Hypothalamus (tissue), 51 donors: ENCODE data around the gene MMP7.

Source experiments
- DNase-seq, 51 donors: peaks; one replicate each; lab custom pipeline; 2025; lab: John Stamatoyannopoulos, UW

The MMP7 gene, protein sequence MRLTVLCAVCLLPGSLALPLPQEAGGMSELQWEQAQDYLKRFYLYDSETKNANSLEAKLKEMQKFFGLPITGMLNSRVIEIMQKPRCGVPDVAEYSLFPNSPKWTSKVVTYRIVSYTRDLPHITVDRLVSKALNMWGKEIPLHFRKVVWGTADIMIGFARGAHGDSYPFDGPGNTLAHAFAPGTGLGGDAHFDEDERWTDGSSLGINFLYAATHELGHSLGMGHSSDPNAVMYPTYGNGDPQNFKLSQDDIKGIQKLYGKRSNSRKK

DNA sequence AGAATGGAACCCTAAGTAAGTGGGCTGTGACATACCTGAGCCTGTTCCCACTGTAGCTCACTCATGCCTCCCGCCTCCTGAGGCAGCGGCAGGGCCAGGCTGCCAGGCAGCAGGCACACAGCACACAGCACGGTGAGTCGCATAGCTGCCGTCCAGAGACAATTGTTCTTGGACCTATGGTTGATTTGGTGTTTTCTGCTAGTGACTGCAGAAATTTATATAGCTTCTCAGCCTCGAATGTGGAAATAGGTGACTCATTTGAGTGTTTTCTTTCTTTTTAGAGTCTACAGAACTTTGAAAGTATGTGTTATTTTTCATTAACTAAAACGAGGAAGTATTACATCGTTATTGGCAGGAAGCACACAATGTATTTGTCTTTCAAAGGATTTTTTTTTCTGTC lies at the start of gene MMP7:
MMP7 (minus strand) TSS at position 190 of the 400 bp plus-strand sequence; CDS start at position 143, 47 bp downstream.
- no peak for DNase-seq

DNA sequence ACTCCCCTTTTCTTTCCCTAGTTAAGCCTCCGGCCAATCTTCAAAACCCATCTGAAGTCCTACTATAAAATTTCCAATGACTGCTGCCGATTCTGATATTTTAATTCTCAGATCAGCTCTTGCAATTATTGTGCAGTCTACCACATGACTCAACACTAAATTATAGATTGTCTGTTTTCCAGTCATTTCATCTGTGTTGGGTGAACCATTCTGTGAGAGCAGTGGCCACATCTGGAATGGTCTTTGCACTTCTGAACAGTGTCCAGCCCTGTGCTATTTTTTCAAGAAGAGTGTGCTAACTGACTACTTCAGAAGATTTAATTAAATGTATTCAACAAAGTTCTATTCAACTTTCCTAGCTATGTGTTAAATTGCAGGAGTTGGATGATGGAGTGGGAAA lies 47.2 kb upstream of the MMP7 start:
- no peak for DNase-seq

DNA sequence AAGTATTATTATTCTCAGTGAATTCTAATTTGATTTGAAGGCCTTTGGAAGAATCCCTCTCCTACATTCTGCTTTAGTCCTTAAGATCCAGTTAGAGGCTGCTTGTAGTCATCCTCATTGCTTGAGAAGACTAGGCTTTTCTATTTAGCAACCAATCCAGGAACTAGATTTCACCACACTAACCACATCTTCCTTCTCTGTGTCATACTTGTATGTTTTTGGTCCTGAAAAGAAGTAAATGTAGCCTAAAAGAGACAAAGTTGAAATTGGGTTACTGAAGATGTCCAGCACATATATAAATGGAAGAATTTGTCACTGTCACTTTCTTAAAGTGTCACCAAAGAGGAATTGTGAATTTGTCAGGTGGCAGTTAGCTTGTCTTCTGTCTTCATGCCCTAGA lies 46.6 kb upstream of the MMP7 start:
- no peak for DNase-seq

DNA sequence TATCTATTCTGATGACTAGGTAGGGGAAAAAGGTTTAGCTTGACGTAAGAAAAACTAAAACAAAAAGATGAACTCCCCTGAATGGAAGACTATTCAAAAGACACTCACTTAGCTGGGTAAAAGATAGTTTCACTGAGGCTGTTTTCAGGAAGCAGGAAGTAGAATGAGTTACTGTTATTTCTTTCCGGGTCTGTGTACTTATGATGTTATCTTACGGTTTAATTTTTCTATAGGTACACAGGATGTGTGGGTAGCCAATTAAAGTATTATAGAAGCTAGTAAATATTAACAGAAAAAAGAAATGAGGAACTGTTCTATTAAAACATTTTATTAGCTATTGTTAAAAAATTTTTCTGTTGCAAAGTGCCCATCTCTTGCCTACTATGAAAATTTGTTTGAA lies 45.8 kb upstream of the MMP7 start:
- no peak for DNase-seq

DNA sequence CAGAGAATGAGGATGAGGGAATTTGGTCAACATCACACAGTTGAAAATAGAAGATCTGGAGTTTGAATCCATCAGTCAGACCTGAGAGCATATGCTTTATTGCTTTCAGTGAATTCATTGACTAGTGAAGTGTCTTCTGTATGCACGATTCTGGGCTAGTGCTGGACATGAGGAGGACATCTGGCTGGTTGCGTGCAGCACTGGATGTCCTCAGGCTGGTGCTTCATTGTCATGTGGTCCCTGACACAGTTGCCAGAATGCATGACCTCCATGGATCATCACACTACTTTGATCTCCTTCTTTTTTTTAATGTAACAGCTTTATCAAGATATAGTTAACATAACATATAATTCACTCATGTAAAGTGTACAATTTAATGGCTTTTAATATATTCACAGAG lies 44.5 kb upstream of the MMP7 start:
- DNase-seq, result no peak

DNA sequence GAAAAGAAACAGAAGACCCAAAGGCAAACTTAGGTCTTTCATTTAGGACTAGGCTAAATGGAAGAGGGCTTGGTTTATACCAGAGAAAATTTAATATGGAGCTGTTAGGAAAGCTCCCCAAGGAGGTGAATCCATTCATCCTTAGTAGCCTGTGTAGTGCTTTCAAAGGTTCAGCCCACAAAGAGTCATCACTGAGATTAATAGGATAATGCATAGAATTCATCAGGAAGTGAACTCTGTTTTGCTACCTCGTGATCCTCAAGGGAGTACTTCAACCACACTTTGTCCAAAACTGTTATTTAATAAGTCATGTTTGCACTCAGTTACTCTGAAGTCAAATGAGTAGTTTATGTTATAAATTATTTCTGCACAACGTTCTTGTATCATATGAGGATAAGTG lies 43.3 kb upstream of the MMP7 start:
- DNase-seq, result no peak

DNA sequence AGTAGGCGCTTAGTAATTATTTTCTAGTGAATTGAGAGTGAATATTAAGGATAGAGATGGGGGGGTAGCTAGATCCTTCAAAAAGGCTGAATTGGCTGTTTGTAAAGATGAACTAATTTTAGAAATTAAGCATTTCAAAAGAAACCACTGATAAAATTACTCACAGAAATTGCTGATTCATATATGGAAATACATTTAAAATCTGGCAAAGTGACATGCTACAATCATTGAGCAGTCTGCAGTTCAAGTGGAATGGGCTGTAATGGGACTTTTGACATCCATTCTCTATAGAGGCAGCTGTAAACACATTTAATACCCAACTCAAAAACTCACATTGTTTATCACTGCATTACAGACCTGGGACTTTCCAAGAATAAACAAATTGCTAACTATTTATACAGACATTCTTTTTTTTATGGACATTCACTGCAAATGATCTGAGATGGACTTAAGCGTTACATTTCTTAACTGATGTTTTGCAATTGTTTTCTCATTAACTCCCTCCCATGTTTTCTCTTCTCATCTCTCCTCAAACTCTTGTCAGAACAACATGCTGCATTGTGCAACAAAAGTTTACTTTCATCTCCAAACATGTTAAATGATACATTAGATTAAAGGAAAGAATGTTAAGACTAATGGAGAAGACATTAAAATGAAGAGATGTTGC lies 42.1 kb upstream of the MMP7 start:
- DNase-seq, result no peak

DNA sequence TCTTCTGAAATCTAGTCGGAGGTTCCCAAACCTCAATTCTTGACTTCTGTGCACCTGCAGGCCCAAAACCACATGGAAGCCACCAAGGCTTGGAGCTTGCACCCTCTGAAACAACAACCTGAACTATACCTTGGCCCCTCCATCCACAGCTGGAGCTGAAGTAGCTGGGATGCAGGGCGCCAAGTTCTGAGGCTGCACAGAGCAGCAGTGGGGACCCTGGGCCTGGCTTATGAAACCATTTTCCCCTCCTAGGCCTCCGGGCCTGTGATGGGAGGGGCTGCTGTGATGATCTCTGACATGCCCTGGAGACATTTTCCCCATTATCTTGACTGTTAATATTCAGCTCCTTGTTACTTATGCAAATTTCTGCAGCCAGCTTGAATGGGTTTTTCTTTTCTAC lies 38.3 kb upstream of the MMP7 start:
- DNase-seq, result no peak

DNA sequence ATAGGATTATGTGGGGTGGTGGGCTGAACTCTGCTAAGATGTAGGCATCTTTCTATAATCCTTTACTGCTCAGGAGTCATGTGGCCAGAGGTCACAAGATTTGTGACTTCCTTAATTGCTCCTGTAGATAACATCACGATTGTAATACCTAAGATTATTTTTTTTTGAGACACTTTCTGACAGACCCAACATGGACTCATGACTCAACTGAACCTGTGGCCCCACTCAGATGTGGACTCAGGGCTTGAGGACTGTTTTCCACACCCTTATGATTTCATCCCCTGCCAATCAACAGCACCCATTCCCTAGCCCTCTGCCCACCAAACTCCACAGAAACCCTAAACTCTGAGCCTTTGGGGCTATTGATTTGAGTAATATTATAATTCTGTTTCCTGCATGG lies 35.6 kb upstream of the MMP7 start:
- no peak for DNase-seq

DNA sequence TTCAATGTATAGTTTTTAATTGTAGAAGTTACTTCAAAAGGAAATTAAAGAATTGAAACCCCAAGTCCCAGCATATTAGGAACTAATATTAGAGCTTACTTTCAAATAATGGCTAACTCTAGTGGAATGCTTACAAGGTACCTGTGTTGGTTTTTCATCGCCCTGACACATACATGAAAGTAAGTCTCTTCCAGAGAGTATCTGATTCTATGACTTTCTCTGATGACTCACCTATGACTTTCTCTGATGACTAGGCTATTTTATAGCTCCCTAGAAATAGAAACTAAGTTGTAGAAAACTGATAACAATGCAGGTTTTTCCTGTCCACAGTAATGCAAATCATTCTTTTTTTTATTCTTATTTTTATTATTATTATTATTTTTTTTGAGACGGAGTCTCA lies 33.6 kb upstream of the MMP7 start:
- no peak for DNase-seq

DNA sequence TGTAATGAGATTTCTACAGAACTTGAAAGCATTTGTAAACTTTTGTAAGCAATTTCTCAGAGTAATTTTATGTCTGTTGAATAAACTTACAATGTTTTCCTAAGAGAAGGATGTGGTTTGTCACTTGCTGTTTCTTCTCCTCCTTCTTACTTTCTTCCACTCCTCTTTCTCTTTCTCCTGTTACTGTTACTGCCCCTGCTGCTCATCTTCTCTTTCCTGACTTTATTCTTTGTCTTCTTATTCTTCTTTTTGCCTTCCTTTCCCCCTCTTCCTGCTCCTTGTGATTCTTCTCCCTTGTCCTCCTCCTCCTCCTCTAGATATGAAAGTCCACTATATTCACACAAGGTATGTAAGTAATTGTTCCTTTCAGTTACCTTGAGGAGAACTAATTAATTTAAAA lies 31.1 kb upstream of the MMP7 start:
- no peak for DNase-seq

DNA sequence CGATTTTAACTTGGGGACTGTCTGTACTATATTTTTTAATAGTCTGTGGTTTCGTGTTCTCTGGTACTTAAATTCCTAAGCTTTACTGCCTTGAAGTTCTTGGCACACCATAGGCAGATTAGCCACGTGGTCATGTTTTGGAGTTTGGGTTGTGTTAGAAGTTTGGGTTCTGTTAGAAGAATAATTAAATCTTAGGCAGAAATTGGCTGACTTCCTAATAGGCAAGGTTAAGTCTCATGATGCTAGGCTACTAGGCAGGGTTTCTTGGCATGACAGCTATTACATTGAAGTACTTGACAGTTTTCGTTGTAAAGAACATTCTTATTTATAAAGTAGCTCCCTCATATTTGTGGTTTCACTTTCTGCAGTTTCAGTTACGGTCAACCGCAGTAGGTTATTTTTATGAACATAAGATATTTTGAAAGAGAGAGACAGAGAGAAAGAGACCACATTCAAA lies 30.0 kb upstream of the MMP7 start:
- peak in 1 of 51 donors; percentile 39 for DNase-seq

DNA sequence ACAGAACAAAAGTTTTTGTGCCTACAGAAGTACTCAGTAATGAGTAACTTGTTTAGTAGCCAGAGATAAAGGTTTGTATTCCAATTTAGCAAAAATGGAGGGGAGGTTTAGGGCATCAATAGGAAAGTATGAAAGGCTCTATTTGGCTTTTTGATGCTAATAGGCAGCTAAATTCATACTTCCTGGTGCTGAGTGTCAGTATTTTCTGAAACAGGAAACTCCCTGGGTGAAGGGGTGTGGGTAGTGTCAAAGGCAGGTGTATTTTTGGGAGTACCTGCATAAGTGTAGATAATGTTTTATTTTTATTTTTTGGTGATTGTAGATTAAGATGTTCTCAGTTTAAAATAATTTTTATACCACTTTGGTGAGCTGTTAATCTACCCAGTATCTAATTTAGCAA lies 29.3 kb upstream of the MMP7 start:
- no peak for DNase-seq

DNA sequence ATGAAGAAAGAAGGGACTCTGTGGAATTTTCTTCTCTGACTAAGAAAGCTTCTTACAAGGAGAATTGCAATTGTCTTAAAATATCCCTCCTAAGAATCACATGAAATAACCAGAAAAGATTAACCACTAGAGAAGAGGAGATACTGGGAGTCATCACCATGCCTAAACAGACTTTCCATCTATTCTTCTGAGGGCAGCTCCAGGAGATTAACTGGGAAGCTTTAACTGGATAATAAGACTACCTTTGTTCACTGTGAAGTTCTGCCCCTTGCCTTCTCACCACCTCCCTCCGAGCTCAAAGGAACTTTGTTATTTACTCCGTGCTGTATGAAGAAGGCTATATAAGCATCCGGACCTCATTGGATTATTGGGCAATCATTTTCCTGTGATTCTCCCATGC lies 24.5 kb upstream of the MMP7 start:
- DNase-seq, result no peak

DNA sequence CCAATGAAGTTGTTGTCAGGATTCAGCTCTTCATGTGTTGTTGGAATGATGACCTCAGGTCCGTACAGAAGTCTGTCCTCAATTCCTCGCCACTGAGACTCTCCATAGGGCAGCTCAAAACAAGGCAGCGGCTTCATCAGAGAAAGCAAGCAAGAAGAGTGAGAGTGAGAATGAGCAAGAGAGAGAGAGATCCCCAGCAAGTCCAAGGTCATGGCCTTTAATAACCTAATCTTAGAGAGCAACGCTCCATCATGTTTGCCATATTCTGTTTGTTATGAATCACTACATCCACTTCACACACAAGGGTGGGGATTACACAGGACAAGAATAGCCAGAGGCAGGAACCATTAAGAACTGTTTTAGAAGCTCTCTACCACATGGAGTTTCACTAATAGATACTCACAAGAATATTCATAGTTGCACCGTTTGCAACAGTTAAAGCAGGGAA lies 23.3 kb upstream of the MMP7 start:
- DNase-seq, result no peak

DNA sequence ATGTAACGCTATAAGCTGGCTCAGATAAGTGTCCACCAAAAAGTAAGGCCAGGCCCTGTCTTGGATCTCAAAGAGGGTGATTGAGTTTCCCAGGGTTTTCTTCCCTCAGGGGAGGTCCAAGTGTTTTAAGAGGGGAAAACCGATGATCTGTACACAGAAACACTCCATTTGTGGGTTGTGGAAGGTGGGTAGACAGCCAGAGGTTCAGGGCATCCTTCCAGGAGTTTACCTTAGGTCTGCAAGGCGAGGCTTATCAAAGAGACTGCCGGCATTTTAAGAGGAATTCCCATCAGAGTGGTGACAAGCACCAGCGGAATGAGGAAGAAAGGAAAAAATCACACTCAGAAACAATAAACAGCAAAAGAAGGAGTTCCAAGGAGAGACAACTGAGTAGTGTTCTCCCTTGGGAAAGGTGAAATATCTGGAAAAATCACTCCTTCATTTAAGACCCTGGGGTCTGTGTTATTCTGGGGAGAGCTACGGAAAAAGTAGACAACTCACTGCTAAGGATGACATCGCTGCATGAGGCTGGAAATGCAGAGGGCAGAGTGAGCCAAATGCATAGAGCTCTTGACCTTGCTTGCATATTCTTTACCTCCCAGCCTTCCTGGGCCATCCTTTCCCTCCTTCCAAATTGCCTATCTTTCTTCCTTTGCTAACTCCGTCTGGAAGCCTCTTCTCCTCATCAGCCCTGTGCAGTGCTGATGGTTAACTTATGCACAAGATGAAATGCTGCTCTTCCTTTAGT lies 22.1 kb upstream of the MMP7 start:
- DNase-seq, result no peak

DNA sequence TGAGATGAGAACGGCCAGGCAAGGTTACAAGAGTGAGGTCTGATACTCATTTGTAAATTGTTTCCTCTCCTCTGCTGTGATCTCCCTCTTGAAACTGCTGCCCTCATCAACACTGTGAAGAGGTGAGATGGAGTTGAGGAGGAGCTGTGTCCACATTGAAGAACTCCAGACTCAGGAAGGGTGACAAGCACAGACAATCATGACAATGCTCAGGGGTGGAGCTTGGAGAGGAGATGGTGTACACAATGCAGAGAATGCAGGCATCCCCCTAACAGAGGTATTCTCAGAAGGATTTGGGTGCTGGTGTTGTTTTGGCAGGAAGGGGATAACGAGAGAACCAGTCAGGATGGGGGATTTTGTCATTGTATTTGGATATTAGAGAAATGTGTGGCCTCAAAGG lies 21.5 kb upstream of the MMP7 start:
- DNase-seq, result no peak

DNA sequence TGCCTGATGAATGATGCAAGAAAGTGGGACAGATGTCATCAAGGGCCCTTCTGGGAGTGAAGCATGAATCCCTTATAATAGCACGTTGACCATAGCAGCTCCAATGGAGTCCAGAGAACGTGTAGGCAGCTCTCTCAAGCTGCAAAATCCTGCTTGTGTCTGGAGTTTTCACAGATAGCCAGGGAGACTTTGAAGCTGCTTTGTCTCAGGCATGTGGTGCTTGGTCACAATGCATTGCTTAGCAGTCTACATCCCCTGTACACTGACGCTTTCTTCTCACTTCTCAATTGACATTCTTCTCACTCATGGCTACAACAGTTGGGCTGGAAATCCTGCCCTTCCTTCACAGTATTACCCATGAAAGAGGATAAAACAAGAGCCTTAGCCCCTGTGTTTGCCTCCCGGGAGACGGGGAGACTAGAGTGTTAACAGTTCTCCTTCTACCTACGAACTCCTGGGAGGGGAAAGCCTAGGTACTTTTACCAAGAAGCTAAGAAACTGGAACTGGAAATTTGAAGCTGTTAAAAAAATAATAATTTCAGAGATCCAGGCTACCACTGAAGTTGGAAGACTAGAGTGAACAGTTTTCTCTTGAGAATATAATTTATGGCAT lies 20.7 kb upstream of the MMP7 start:
- DNase-seq, result peak in 1 of 51 donors; percentile 4

DNA sequence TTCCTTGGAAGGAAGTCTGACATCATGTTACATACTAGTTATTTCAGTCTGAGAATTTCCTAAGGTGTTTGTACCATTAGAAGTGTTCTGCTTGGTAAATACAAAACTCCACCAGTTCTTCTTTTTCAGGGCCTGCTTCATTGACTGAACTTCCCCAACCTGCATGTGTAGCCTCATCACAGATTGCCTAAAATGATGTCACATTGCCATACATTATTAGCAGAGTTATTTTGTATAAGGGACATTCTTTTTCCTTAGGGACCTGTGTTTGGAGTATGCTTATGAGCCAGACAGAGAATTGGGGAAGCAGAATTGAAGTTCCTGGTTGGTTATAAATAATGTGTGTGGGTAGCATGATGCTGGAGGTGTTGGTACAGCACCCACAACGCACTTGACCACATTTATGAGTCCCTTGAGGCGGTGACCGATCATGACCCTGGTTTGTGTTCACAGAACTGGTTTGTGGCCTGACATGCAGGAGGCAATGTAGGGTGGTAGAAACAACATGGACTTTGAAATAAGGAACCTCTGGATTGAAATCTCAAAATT lies 16.4 kb upstream of the MMP7 start:
- DNase-seq, result peak in 1 of 51 donors; percentile 3

DNA sequence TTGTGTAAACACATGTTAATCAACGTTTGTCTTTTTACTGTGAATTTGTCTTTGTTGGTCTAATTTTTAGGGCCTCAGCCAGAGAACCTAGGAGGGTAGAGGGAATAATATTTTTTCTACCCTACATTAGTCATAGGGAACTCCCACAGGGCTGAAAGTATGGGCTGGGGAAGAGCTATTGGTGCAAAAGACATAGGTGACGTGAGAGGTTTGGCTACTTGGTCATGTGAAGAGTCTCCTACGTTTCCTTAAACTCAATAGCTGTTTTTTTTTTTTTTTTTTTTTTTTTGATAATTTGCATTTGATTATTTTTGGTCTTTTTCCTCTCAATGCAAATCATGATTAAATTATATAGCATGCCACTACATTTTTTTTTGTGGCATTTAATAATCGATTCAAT lies 15.9 kb upstream of the MMP7 start:
- DNase-seq, result no peak

DNA sequence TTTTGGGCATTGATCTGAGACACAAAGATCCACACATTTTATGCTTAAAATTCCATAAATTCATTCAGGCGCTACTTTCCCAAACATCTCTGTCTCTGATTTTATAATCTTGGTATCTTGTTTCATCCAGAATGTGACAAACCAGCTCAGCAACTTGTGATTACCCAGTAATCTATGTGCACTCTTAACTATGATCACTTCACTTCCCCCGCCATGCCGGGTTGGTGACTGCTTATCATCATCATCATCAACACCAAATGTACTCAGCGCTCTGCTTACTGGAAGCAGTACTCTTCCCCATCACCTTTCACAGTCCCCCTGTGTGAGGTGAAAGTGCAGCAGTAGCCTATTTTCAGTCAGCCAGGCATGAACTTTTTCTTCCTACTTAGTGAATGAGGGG lies 15.2 kb upstream of the MMP7 start:
- no peak for DNase-seq
